K562 (cell line): ENCODE measurements around the gene CHMP1A. TPM values are rescaled to one million over a fixed set of nuclear protein-coding genes. Genes with fewer than 3 reads are reported as not detected.

Experiments used
- ATAC-seq: fragments of 200-7000 bp; cut with Tn5 transposase; 3 replicates; pipeline ENCODE4 v1.9.1; 2020; ENCODE audit warnings: moderate library complexity
- BruUV-seq: library from RNA; stranded (reverse); fragments of 400-500 nt; replicated peaks from 2 replicates; lab custom pipeline; 2021; lab: Mats Ljungman, UMichigan
- CTCF ChIA-PET: fragments of 300-600 bp; formaldehyde crosslinking; extraction: SDS; loops from one replicate; lab custom pipeline; 2021; ENCODE audit warnings: low intra/inter-chr PET ratio; lab: Yijun Ruan, JAX
- POLR2A ChIA-PET: fragments of 300-600, 350-650 bp; sonication (Branson Sonifier 250); formaldehyde crosslinking; extraction: SDS; loops from one replicate; lab custom pipeline; 2021; ENCODE audit warnings: antibody characterized with exemption, inconsistent platforms; lab: Yijun Ruan, JAX
- DNase-seq, 4 experiments: peaks; one replicate each; pipeline versions ENCODE4 v3.0.0 to v3.0.0-alpha.2; 2011 to 2018; ENCODE audit warnings: low spot score in 3 of 4, mixed read lengths in 3 of 4; ENCODE audit errors: extremely low read depth in 1 of 4
- FAIRE-seq: peaks from 2 replicates; lab custom pipeline; 2011; peaks lifted over from hg19 to GRCh38; lab: Jason Lieb, UNC
- H2AFZ ChIP-seq: 2 replicates; pipeline ENCODE4 v1.6.0; 2011; ENCODE audit warnings: low read depth, low read length, control low read depth, inconsistent platforms
- H3K27ac ChIP-seq: fragments of 200-600 bp; 3 replicates; pipeline ENCODE4 v1.8.0; 2011; ENCODE audit warnings: low read depth, mild to moderate bottlenecking, control low read depth, inconsistent platforms, low read length, moderate library complexity, mixed read lengths; ENCODE audit errors: extremely low read depth
- H3K27me3 ChIP-seq, 2 experiments: fragments of 300-600 bp in 1 of 2; 2 replicates in 1 of 2; 3 replicates in 1 of 2; pipeline versions ENCODE4 v1.6.0 to v1.8.0; 2011; ENCODE audit warnings: inconsistent platforms in 2 of 2, low read length in 2 of 2, mild to moderate bottlenecking in 1 of 2, mixed read lengths in 1 of 2, moderate library complexity in 1 of 2; ENCODE audit not compliant: control insufficient read depth in 2 of 2, insufficient read depth in 2 of 2
- H3K36me3 ChIP-seq: fragments of 300-600 bp; 3 replicates; pipeline ENCODE4 v1.8.0; 2011; ENCODE audit warnings: mild to moderate bottlenecking, low read length, inconsistent platforms; ENCODE audit not compliant: control insufficient read depth, insufficient read depth
- H3K4me1 ChIP-seq, 2 experiments: fragments of 200-600 bp in 1 of 2; replicated peaks in 1 of 2; 2 replicates in 1 of 2; 3 replicates in 1 of 2; pipeline versions ENCODE4 v1.5.1 to v1.8.0; 2011; ENCODE audit warnings: inconsistent platforms in 2 of 2, low read length in 2 of 2, mild to moderate bottlenecking in 1 of 2, mixed read lengths in 1 of 2, moderate library complexity in 1 of 2; ENCODE audit not compliant: control insufficient read depth in 2 of 2, insufficient read depth in 2 of 2
- H3K4me2 ChIP-seq: 2 replicates; pipeline ENCODE4 v1.6.1; 2011; ENCODE audit warnings: low read length, control low read depth, inconsistent platforms, mixed read lengths; ENCODE audit not compliant: insufficient read depth
- H3K4me3 ChIP-seq: fragments of 200-600 bp; sonication (generic), shearing (Covaris generic); 2 replicates; pipeline ENCODE4 v1.5.1; 2016; ENCODE audit warnings: control low read depth, inconsistent platforms
- H3K79me2 ChIP-seq: fragments of 200-600 bp; 3 replicates; pipeline ENCODE4 v1.8.0; 2011; ENCODE audit warnings: low read length, inconsistent platforms; ENCODE audit not compliant: control insufficient read depth, insufficient read depth
- H3K9ac ChIP-seq, 2 experiments: 2 replicates each; pipeline versions ENCODE4 v1.6.0 to v1.6.1; 2011; ENCODE audit warnings: low read depth in 2 of 2, low read length in 2 of 2, control low read depth in 1 of 2, inconsistent platforms in 1 of 2, mild to moderate bottlenecking in 1 of 2, mixed read lengths in 1 of 2; ENCODE audit not compliant: insufficient read depth in 1 of 2
- H3K9me1 ChIP-seq: one replicate; pipeline ENCODE4 v1.6.0; 2011; ENCODE audit warnings: inconsistent platforms, mild to moderate bottlenecking, low read length, moderate library complexity; ENCODE audit not compliant: control insufficient read depth, insufficient read depth
- H3K9me3 ChIP-seq: replicated peaks from 2 replicates; pipeline ENCODE4 v1.5.1; 2011; ENCODE audit warnings: low read depth, low read length, inconsistent platforms; ENCODE audit not compliant: control insufficient read depth, insufficient read depth
- H4K20me1 ChIP-seq: replicated peaks from 2 replicates; pipeline ENCODE4 v1.6.1; 2011; ENCODE audit warnings: low read length, inconsistent platforms, mixed read lengths; ENCODE audit not compliant: control insufficient read depth, insufficient read depth
- ELF2 ChIP-seq: fragments of 250-450 bp; sonication (Bioruptor Pico); IDR thresholded peaks from 2 replicates; pipeline ENCODE4 v1.5.0; 2021; ENCODE audit warnings: mild to moderate bottlenecking
- EZH2 ChIP-seq: IDR thresholded peaks from 2 replicates; pipeline ENCODE4 v1.6.1; 2012; ENCODE audit warnings: low read depth, mild to moderate bottlenecking, inconsistent platforms, low read length, borderline replicate concordance
- RAD21 ChIP-seq, 2 experiments: fragments of 250-450 bp in 1 of 2; fragments of 450-650 bp in 1 of 2; sonication (Bioruptor Pico) in 1 of 2; formaldehyde crosslinking in 1 of 2; IDR thresholded peaks in 1 of 2; conservative IDR thresholded peaks in 1 of 2; 2 replicates each; pipeline versions ENCODE4 v1.4.0 to v1.8.0; 2020 to 2022; ENCODE audit warnings: mild to moderate bottlenecking in 2 of 2, moderate library complexity in 1 of 2
- WGBS: fragments of 100-300 bp; shearing (Covaris generic); methylation state at CpG from one replicate; pipeline ENCODE4 v1.1.6; 2016; ENCODE audit warnings: low coverage, mixed read lengths; ENCODE audit not compliant: insufficient coverage; ENCODE audit errors: missing lambda C conversion rate; 5-methylcytosine and 5-hydroxymethylcytosine counted together
- in situ Hi-C: fragments of 300-500 bp; cut with MboI; formaldehyde crosslinking; loops from 4 replicates; pipeline ENCODE4 v1.15.0; 2018; ENCODE audit warnings: inconsistent platforms, mixed read lengths
- intact Hi-C: fragments of 100-400 bp; cut with micrococcal nuclease; formaldehyde crosslinking; loops from 2 replicates; pipeline ENCODE4 v1.14.2; 2022
- polyA plus RNA-seq, 8 experiments: library from polyadenylated mRNA; depleted of rRNA in 4 of 8; stranded (reverse) in 5 of 8; unstranded in 3 of 8; fragments of >200 nt; fragmentation: Nextera tagmentation in 2 of 8; fragmentation: Illumina TruSeq in 1 of 8; extraction: Ambion mirVana in 2 of 8; extraction: Trizol in 1 of 8; gene quantifications; 2 replicates each; pipeline versions ENCODE4 v1.2.1 to v1.2.3, GENCODE V29; 2011 to 2014; ENCODE audit warnings: inconsistent platforms in 1 of 8, missing spikeins in 1 of 8
- total RNA-seq, 7 experiments: library from RNA; depleted of rRNA in 6 of 7; stranded (reverse); fragments of >200 nt in 6 of 7; fragmentation: Illumina TruSeq in 2 of 7; extraction: Trizol in 2 of 7; gene quantifications; 2 replicates each; pipeline versions ENCODE4 v1.2.1 to v1.2.3, GENCODE V29; 2011 to 2021; ENCODE audit warnings: low replicate concordance in 1 of 7
- TF ChIP-seq, protein P1 (sequence below): sonication (generic); formaldehyde crosslinking; IDR thresholded peaks from 2 replicates; pipeline ENCODE4 v1.5.0; 2020; ENCODE audit warnings: missing genetic modification reagents

CHMP1A gene
- total and polyA plus RNA-seq, 9 of the 15 experiments (the other 6 are each of a cell fraction or from before 2014, with no cell fraction given): 0.83 to 79.9 (median 45.2) TPM

DNA sequence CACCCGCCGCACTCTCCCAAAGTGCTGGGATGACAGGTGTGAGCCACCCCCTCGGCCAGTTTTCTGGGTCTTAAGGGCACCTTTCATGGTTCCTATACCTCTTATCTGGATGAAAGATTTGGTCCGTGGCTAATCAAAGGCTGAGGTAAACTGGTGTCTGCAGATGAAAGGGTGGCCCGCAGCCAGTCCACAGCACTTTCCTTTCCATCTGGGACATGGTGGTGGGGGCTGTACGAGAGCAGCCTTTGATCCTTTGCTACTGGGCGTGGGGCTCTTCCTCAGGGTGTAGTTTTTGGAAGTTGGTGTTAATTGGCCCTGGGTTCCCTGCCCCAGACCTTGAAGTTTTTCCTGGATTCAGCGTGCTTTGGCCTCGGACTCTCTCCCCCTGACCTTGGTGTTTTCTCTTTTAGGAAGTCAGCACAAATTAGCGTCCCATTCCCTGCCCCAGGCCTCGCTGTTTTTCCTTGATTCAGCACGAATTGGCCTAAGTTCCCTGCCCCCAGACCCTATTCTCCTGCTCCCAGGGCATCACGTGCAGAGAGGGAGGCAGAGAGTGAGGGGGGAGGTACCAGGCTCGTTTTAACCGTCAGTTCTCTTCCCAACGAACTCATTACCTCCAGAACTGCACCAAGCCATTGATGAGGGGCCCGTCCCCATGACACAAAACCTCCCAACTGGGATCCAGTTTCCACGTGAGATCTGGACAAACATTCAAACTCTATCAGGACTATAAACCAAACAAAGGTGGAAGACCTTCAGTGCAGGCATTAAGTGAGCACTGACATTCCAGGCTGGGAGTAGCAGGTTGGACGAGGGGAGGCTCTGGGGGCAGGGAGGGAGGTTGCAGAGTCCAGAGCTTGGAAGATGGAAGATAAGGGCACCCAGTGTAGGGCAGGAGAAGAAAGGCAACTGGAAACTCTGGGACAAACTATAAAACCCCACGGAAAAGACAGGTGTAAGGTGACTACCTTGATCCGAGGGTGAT is 32.4 kb downstream of the CHMP1A start:
- Histone ChIP-seq H3K4me1 (peaks cover 0 to 29% of the 10 kb centered on the region in 2 experiments; a peak in 2 of 5 replicates), H3K9ac (no peak overlapping the region), H3K27ac (no peak overlapping the region), H4K20me1 (no peaks in the 10 kb centered on the region), H3K4me3 (no peak overlapping the region), H3K79me2 (no peaks in the 10 kb centered on the region), H2AFZ (no peak overlapping the region), H3K9me3 (no peaks in the 10 kb centered on the region), H3K27me3 (peaks cover 43 to 77% of the 10 kb centered on the region in 2 experiments), H3K4me2 (no peak overlapping the region), H3K36me3 (no peaks in the 10 kb centered on the region), H3K9me1 (no peaks in the 10 kb centered on the region)
- intact Hi-C loops: no loop called here
- ChIA-PET CTCF (interaction anchor here (0.5 kb wide), 1 partner anchor 13 kb away, joined by 3 read pairs; no protein-coding TSS in a partner anchor), POLR2A (interaction anchor here (0.7 kb wide), 1 partner anchor 10 kb away, joined by 3 read pairs; no protein-coding TSS in a partner anchor)
- ATAC-seq (no peak), FAIRE-seq (no peak)
- BruUV-seq: no TSS peak
- 7% methylated on average over 21 of the region's 21 CpGs for WGBS
- no peak for TF ChIP-seq ELF2 (CRISPR knock-in tag)
- TF ChIP-seq, protein P1, sequence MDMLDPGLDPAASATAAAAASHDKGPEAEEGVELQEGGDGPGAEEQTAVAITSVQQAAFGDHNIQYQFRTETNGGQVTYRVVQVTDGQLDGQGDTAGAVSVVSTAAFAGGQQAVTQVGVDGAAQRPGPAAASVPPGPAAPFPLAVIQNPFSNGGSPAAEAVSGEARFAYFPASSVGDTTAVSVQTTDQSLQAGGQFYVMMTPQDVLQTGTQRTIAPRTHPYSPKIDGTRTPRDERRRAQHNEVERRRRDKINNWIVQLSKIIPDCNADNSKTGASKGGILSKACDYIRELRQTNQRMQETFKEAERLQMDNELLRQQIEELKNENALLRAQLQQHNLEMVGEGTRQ: 0 out of 2 replicates have a peak, but pooled peaks have one; percentile 5
- 0 out of 2 replicates have a peak, but pooled peaks have one; percentile 64 for TF ChIP-seq EZH2
- no peak for TF ChIP-seq RAD21 (CRISPR knock-in tag; conservative IDR thresholded peaks at IDR 0.05 in 1 of 2, IDR thresholded peaks at IDR 0.05 in 1 of 2)
- TF ChIP-seq, all 486 proteins: peak for 2
- no peak for DNase-seq
- in situ Hi-C loops: no loop called here
